CD4-positive, alpha-beta T cell (primary cell): ENCODE results near the gene ADRB2. TPM values are rescaled to one million over a fixed set of nuclear protein-coding genes. Genes with fewer than 3 reads are reported as not detected.
"Not testable (repeated sequence)": the region's sequence is repeated elsewhere in the genome, so short reads cannot be mapped to it uniquely, and the experiment has no call there.

ENCODE experiments used
- ATAC-seq: fragments of 200-7000 bp; cut with Tn5 transposase; one replicate; pipeline ENCODE4 v1.10.0; 2022; ENCODE audit warnings: mild to moderate bottlenecking; ENCODE audit not compliant: poor library complexity
- CTCF ChIA-PET: fragments of 350-600 bp; sonication (Branson Sonifier 250); formaldehyde crosslinking; loops from one replicate; lab custom pipeline; 2021; ENCODE audit warnings: antibody characterized with exemption, inconsistent platforms; lab: Charles Lee
- POLR2A ChIA-PET: fragments of 350-600 bp; sonication (Branson Sonifier 250); formaldehyde crosslinking; loops from one replicate; lab custom pipeline; 2021; ENCODE audit warnings: antibody characterized with exemption, inconsistent platforms; lab: Charles Lee
- DNase-seq, 14 experiments: peaks; one replicate each; pipeline ENCODE4 v3.0.0-alpha.2; 2013 to 2020; ENCODE audit warnings: mixed read lengths in 2 of 14
- H3K27ac ChIP-seq, 2 donors: one replicate each; pipeline versions ENCODE4 v1.5.1 to v1.7.0; 2013; ENCODE audit warnings: low read length in 2 of 2, low read depth in 1 of 2, mild to moderate bottlenecking in 1 of 2
- H3K27me3 ChIP-seq, 2 experiments: 1 replicate in 1 of 2; 2 replicates in 1 of 2; pipeline versions ENCODE4 v1.6.1 to v1.7.0; 2013; ENCODE audit warnings: low read length in 2 of 2, control low read depth in 1 of 2, mild to moderate bottlenecking in 1 of 2, moderate library complexity in 1 of 2; ENCODE audit not compliant: insufficient read depth in 2 of 2, control insufficient read depth in 1 of 2
- H3K36me3 ChIP-seq: one replicate; pipeline ENCODE4 v1.6.1; 2013; ENCODE audit warnings: low read length, control low read depth; ENCODE audit not compliant: insufficient read depth
- H3K4me1 ChIP-seq: one replicate; pipeline ENCODE4 v1.6.1; 2013; ENCODE audit warnings: low read length, control low read depth; ENCODE audit not compliant: insufficient read depth
- H3K4me3 ChIP-seq: one replicate; pipeline ENCODE4 v1.5.1; 2013; ENCODE audit warnings: mild to moderate bottlenecking, low read length, moderate library complexity
- H3K9me3 ChIP-seq, 2 experiments: 1 replicate in 1 of 2; 2 replicates in 1 of 2; pipeline versions ENCODE4 v1.6.1 to v1.7.0; 2013; ENCODE audit warnings: low read length in 2 of 2, mild to moderate bottlenecking in 2 of 2, control low read depth in 1 of 2, moderate library complexity in 1 of 2; ENCODE audit not compliant: control insufficient read depth in 1 of 2, insufficient read depth in 1 of 2
- H3K27ac Mint-ChIP-seq: one replicate; pipeline ENCODE4 v1.8.0; 2020; ENCODE audit warnings: mixed read lengths
- H3K27me3 Mint-ChIP-seq: one replicate; pipeline ENCODE4 v1.8.0; 2021; ENCODE audit warnings: mixed read lengths
- H3K36me3 Mint-ChIP-seq: one replicate; pipeline ENCODE4 v1.8.0; 2021; ENCODE audit warnings: low read depth, mixed read lengths
- H3K4me1 Mint-ChIP-seq: one replicate; pipeline ENCODE4 v1.8.0; 2021; ENCODE audit warnings: low read depth, mixed read lengths
- H3K4me3 Mint-ChIP-seq: one replicate; pipeline ENCODE4 v1.8.0; 2020; ENCODE audit warnings: mild to moderate bottlenecking, mixed read lengths
- H3K9me3 Mint-ChIP-seq: one replicate; pipeline ENCODE4 v1.8.0; 2020; ENCODE audit warnings: mixed read lengths
- CTCF ChIP-seq: fragments of 200-600 bp; IDR thresholded peaks from one replicate; pipeline ENCODE4 v1.8.0; 2022; ENCODE audit warnings: antibody characterized with exemption, mild to moderate bottlenecking
- intact Hi-C, 2 experiments: fragments of 100-400 bp; cut with DNase I in 1 of 2; cut with micrococcal nuclease in 1 of 2; formaldehyde crosslinking; loops; one replicate each; pipeline versions ENCODE4 v1.15.1 to v1.9.0; 2023 to 2025; cut with DNase I, micrococcal nuclease
- total RNA-seq, 174 experiments: library from RNA in 2 of 174; stranded (reverse) in 2 of 174; gene quantifications; one replicate each; pipeline ENCODE4 v1.2.3 and lab custom pipeline; 2021 to 2026

The ADRB2 gene
- total RNA-seq, 2 experiments from 2014 or later, result 1.2 to 1.6 TPM

GRCh38 chr5:148875205-148875875 is 48.9 kb downstream of the ADRB2 start:
- H3K27me3 Mint-ChIP-seq, result no peaks in the 10 kb centered on the region
- DNase-seq (no peak), ATAC-seq (no peak)
- Histone ChIP-seq H3K4me3 (no peak overlapping the region), H3K9me3 (no peaks in the 10 kb centered on the region), H3K27ac (no peak overlapping the region), H3K27me3 (no peaks in the 10 kb centered on the region), H3K36me3 (no peaks in the 10 kb centered on the region), H3K4me1 (peaks cover 1% of the 10 kb centered on the region)
- no peak for TF ChIP-seq CTCF
- H3K27ac Mint-ChIP-seq, result no peak overlapping the region
- H3K36me3 Mint-ChIP-seq, result no peaks in the 10 kb centered on the region
- intact Hi-C loops, result no loop called here
- ChIA-PET POLR2A (no interaction called here), CTCF (no interaction called here)
- no peaks in the 10 kb centered on the region for H3K4me1 Mint-ChIP-seq
- no peak overlapping the region for H3K4me3 Mint-ChIP-seq
- H3K9me3 Mint-ChIP-seq, result no peaks in the 10 kb centered on the region

- H3K4me1 ChIP-seq, H3K4me3 Mint-ChIP-seq, H3K27me3 Mint-ChIP-seq, H3K36me3 Mint-ChIP-seq, H3K36me3 ChIP-seq, CTCF ChIA-PET, POLR2A ChIA-PET, H3K27ac Mint-ChIP-seq, H3K9me3 Mint-ChIP-seq, DNase-seq, intact Hi-C loops, H3K4me1 Mint-ChIP-seq, H3K9me3 ChIP-seq, H3K4me3 ChIP-seq, H3K27me3 ChIP-seq, ATAC-seq, H3K27ac ChIP-seq: not testable (repeated sequence)
Measured at GRCh38 chr5:148877436-148877835, 51.0 kb downstream of the ADRB2 start.

Other genes starting within 250 kb of the ADRB2 start
- gene HTR4, start 172.1 kb upstream of the ADRB2 start, total RNA-seq, result not detected
- not detected for gene SH3TC2, start 236.5 kb downstream of the ADRB2 start, total RNA-seq